Measurements from ENCODE around the gene CMSS1.

CMSS1 gene

GRCh38 chr3:99895703-99896441, 78.2 kb downstream of the CMSS1 start:
- Histone ChIP-seq H3K79me1 (ENCODE audit: low read length) (peaks cover 2% of the 10 kb centered on the region), H3K56ac (ENCODE audit: low read length) (no peak overlapping the region), H2BK5ac (ENCODE audit: low read length) (no peak overlapping the region), H3K18ac (ENCODE audit: low read length) (peak overlapping the region; percentile 28), H2BK120ac (ENCODE audit: low read depth, low read length) (no peak overlapping the region), H2AK5ac (ENCODE audit: low read length) (no peak overlapping the region), H4K8ac (ENCODE audit: low read depth, low read length) (no peak overlapping the region), H3K79me2 (ENCODE audit: control insufficient read depth, insufficient read depth, low read length) (no peaks in the 10 kb centered on the region), H2BK15ac (replicated peaks; ENCODE audit: low read depth) (no peak overlapping the region), H3K27me3 (ENCODE audit: insufficient read depth, low read length, poor library complexity) (no peaks in the 10 kb centered on the region), H3K4me2 (ENCODE audit: low read length) (no peak overlapping the region), H3K4me1 (ENCODE audit: control insufficient read depth, low read depth, low read length) (no peaks in the 10 kb centered on the region), H3K23ac (ENCODE audit: low read length) (no peak overlapping the region), H3K4me3 (ENCODE audit: low read length) (no peak overlapping the region), H3K9ac (ENCODE audit: low read length) (no peak overlapping the region), H4K5ac (ENCODE audit: low read length) (no peak overlapping the region), H3K36me3 (ENCODE audit: control insufficient read depth, insufficient read depth, low read length) (no peaks in the 10 kb centered on the region), H3K27ac (ENCODE audit: low read depth, low read length) (no peak overlapping the region), H3K4ac (ENCODE audit: low read depth, low read length) (no peak overlapping the region)
- WGBS (ENCODE audit: extremely low coverage, insufficient coverage, low lambda C conversion rate): no CpG with 5 or more reads among the region's 2 CpGs
- peak; percentile 79 for DNase-seq

GRCh38 chr3:99896482-99896881, 78.8 kb downstream of the CMSS1 start:
- H3K27ac ChIP-seq (ENCODE audit: low read depth, low read length): no peak overlapping the region
- no peak overlapping the region for H2BK120ac ChIP-seq (ENCODE audit: low read depth, low read length)
- no peak overlapping the region for H3K56ac ChIP-seq (ENCODE audit: low read length)
- H2AK5ac ChIP-seq (ENCODE audit: low read length): no peak overlapping the region
- peaks cover 2% of the 10 kb centered on the region for H3K79me1 ChIP-seq (ENCODE audit: low read length)
- H3K79me2 ChIP-seq (ENCODE audit: control insufficient read depth, insufficient read depth, low read length): no peaks in the 10 kb centered on the region
- no peak overlapping the region for H2BK5ac ChIP-seq (ENCODE audit: low read length)
- no peak overlapping the region for H3K18ac ChIP-seq (ENCODE audit: low read length)
- no peak overlapping the region for H4K8ac ChIP-seq (ENCODE audit: low read depth, low read length)
- no peak overlapping the region for H2BK15ac ChIP-seq (replicated peaks; ENCODE audit: low read depth)
- H3K36me3 ChIP-seq (ENCODE audit: control insufficient read depth, insufficient read depth, low read length): no peaks in the 10 kb centered on the region
- no peak overlapping the region for H4K5ac ChIP-seq (ENCODE audit: low read length)
- no CpG with 5 or more reads among the region's 3 CpGs for WGBS (ENCODE audit: extremely low coverage, insufficient coverage, low lambda C conversion rate)
- no peak overlapping the region for H3K9ac ChIP-seq (ENCODE audit: low read length)
- no peak overlapping the region for H3K23ac ChIP-seq (ENCODE audit: low read length)
- no peak overlapping the region for H3K4me3 ChIP-seq (ENCODE audit: low read length)
- H3K4ac ChIP-seq (ENCODE audit: low read depth, low read length): no peak overlapping the region
- no peaks in the 10 kb centered on the region for H3K27me3 ChIP-seq (ENCODE audit: insufficient read depth, low read length, poor library complexity)
- DNase-seq: no peak
- H3K4me1 ChIP-seq (ENCODE audit: control insufficient read depth, low read depth, low read length): no peaks in the 10 kb centered on the region
- H3K4me2 ChIP-seq (ENCODE audit: low read length): no peak overlapping the region

- H2AK5ac ChIP-seq (ENCODE audit: low read length): no peak overlapping the region
- no peaks in the 10 kb centered on the region for H3K4me1 ChIP-seq (ENCODE audit: control insufficient read depth, low read depth, low read length)
- H3K27ac ChIP-seq (ENCODE audit: low read depth, low read length): no peak overlapping the region
- H3K56ac ChIP-seq (ENCODE audit: low read length): no peak overlapping the region
- H3K79me1 ChIP-seq (ENCODE audit: low read length): peaks cover 2% of the 10 kb centered on the region
- no peak overlapping the region for H2BK120ac ChIP-seq (ENCODE audit: low read depth, low read length)
- H3K18ac ChIP-seq (ENCODE audit: low read length): no peak overlapping the region
- no peak overlapping the region for H3K4ac ChIP-seq (ENCODE audit: low read depth, low read length)
- DNase-seq: no peak
- no peaks in the 10 kb centered on the region for H3K79me2 ChIP-seq (ENCODE audit: control insufficient read depth, insufficient read depth, low read length)
- no peak overlapping the region for H4K8ac ChIP-seq (ENCODE audit: low read depth, low read length)
- no peak overlapping the region for H3K23ac ChIP-seq (ENCODE audit: low read length)
- no peak overlapping the region for H3K4me2 ChIP-seq (ENCODE audit: low read length)
- H2BK15ac ChIP-seq (replicated peaks; ENCODE audit: low read depth): no peak overlapping the region
- H4K5ac ChIP-seq (ENCODE audit: low read length): no peak overlapping the region
- no peak overlapping the region for H3K9ac ChIP-seq (ENCODE audit: low read length)
- no peak overlapping the region for H2BK5ac ChIP-seq (ENCODE audit: low read length)
- no peaks in the 10 kb centered on the region for H3K36me3 ChIP-seq (ENCODE audit: control insufficient read depth, insufficient read depth, low read length)
- WGBS (ENCODE audit: extremely low coverage, insufficient coverage, low lambda C conversion rate): no CpG with 5 or more reads among the region's 3 CpGs
- no peaks in the 10 kb centered on the region for H3K27me3 ChIP-seq (ENCODE audit: insufficient read depth, low read length, poor library complexity)
- H3K4me3 ChIP-seq (ENCODE audit: low read length): no peak overlapping the region
Observed at GRCh38 chr3:99899603-99900002, 81.9 kb downstream of the CMSS1 start.

GRCh38 chr3:99900248-99900647, 82.6 kb downstream of the CMSS1 start:
- Histone ChIP-seq H3K4me1 (ENCODE audit: control insufficient read depth, low read depth, low read length) (no peaks in the 10 kb centered on the region), H3K27ac (ENCODE audit: low read depth, low read length) (no peak overlapping the region), H3K36me3 (ENCODE audit: control insufficient read depth, insufficient read depth, low read length) (no peaks in the 10 kb centered on the region)

GRCh38 chr3:99901200-99901926, 83.7 kb downstream of the CMSS1 start:
- no peaks in the 10 kb centered on the region for H3K79me2 ChIP-seq (ENCODE audit: control insufficient read depth, insufficient read depth, low read length)
- H3K4me1 ChIP-seq (ENCODE audit: control insufficient read depth, low read depth, low read length): no peaks in the 10 kb centered on the region
- no peak overlapping the region for H2AK5ac ChIP-seq (ENCODE audit: low read length)
- peaks cover 2% of the 10 kb centered on the region for H3K79me1 ChIP-seq (ENCODE audit: low read length)
- no peak overlapping the region for H4K8ac ChIP-seq (ENCODE audit: low read depth, low read length)
- H2BK5ac ChIP-seq (ENCODE audit: low read length): no peak overlapping the region
- H3K4me2 ChIP-seq (ENCODE audit: low read length): no peak overlapping the region
- H3K4me3 ChIP-seq (ENCODE audit: low read length): no peak overlapping the region
- no peak for DNase-seq
- no peak overlapping the region for H3K4ac ChIP-seq (ENCODE audit: low read depth, low read length)
- H3K18ac ChIP-seq (ENCODE audit: low read length): no peak overlapping the region
- H3K56ac ChIP-seq (ENCODE audit: low read length): no peak overlapping the region
- no peak overlapping the region for H3K9ac ChIP-seq (ENCODE audit: low read length)
- no peak overlapping the region for H2BK15ac ChIP-seq (replicated peaks; ENCODE audit: low read depth)
- no peak overlapping the region for H4K5ac ChIP-seq (ENCODE audit: low read length)
- H3K27me3 ChIP-seq (ENCODE audit: insufficient read depth, low read length, poor library complexity): no peaks in the 10 kb centered on the region
- H2BK120ac ChIP-seq (ENCODE audit: low read depth, low read length): no peak overlapping the region
- no peak overlapping the region for H3K27ac ChIP-seq (ENCODE audit: low read depth, low read length)
- H3K36me3 ChIP-seq (ENCODE audit: control insufficient read depth, insufficient read depth, low read length): no peaks in the 10 kb centered on the region
- no peak overlapping the region for H3K23ac ChIP-seq (ENCODE audit: low read length)
- WGBS (ENCODE audit: extremely low coverage, insufficient coverage, low lambda C conversion rate): no CpG with 5 or more reads among the region's 6 CpGs

More at GRCh38 chr3:99900248-99900647, 82.6 kb downstream of the CMSS1 start:
- no peak overlapping the region for H3K9ac ChIP-seq (ENCODE audit: low read length)
- no peak overlapping the region for H3K4me2 ChIP-seq (ENCODE audit: low read length)
- peaks cover 2% of the 10 kb centered on the region for H3K79me1 ChIP-seq (ENCODE audit: low read length)
- H3K56ac ChIP-seq (ENCODE audit: low read length): no peak overlapping the region
- no peak overlapping the region for H4K8ac ChIP-seq (ENCODE audit: low read depth, low read length)
- no peaks in the 10 kb centered on the region for H3K27me3 ChIP-seq (ENCODE audit: insufficient read depth, low read length, poor library complexity)
- DNase-seq: no peak
- no peak overlapping the region for H2BK15ac ChIP-seq (replicated peaks; ENCODE audit: low read depth)
- H2BK5ac ChIP-seq (ENCODE audit: low read length): no peak overlapping the region
- WGBS (ENCODE audit: extremely low coverage, insufficient coverage, low lambda C conversion rate): no CpG with 5 or more reads among the region's 1 CpG
- no peak overlapping the region for H3K4ac ChIP-seq (ENCODE audit: low read depth, low read length)
- H2BK120ac ChIP-seq (ENCODE audit: low read depth, low read length): no peak overlapping the region
- H3K4me3 ChIP-seq (ENCODE audit: low read length): no peak overlapping the region
- no peak overlapping the region for H4K5ac ChIP-seq (ENCODE audit: low read length)
- no peak overlapping the region for H3K18ac ChIP-seq (ENCODE audit: low read length)
- H3K79me2 ChIP-seq (ENCODE audit: control insufficient read depth, insufficient read depth, low read length): no peaks in the 10 kb centered on the region
- no peak overlapping the region for H2AK5ac ChIP-seq (ENCODE audit: low read length)
- no peak overlapping the region for H3K23ac ChIP-seq (ENCODE audit: low read length)
